Esophagus squamous epithelium (tissue), 5 donors: ENCODE results near the gene SNX24. TPM values are rescaled to one million over a fixed set of nuclear protein-coding genes. Genes with fewer than 3 reads are reported as not detected.

Experiments
- DNase-seq: peaks from one replicate; lab custom pipeline; 2025; lab: John Stamatoyannopoulos, UW
- H3K27ac ChIP-seq, 4 donors: fragments of 200-600 bp; sonication (generic); one replicate each; pipeline ENCODE4 v1.5.1; 2016 to 2019; ENCODE audit warnings: mild to moderate bottlenecking in 1 of 4
- H3K27me3 ChIP-seq, 4 donors: fragments of 200-600 bp; sonication (generic); 1 replicate in 3 of 4; 2 replicates in 1 of 4; pipeline versions ENCODE4 v1.5.1 to v1.6.0; 2017 to 2021; ENCODE audit warnings: antibody characterized with exemption in 1 of 4
- H3K36me3 ChIP-seq, 3 donors: fragments of 200-600 bp; sonication (generic); one replicate each; pipeline ENCODE4 v1.5.1; 2016 to 2019
- H3K4me1 ChIP-seq, 3 donors: fragments of 200-600 bp; sonication (generic); one replicate each; pipeline ENCODE4 v1.5.1; 2017 to 2019
- H3K4me3 ChIP-seq, 4 donors: fragments of 200-600 bp; sonication (generic); 1 replicate in 3 of 4; 2 replicates in 1 of 4; pipeline ENCODE4 v1.5.1; 2016 to 2019; ENCODE audit warnings: mild to moderate bottlenecking in 2 of 4, moderate library complexity in 1 of 4
- H3K9me3 ChIP-seq, 3 donors: fragments of 200-600 bp; sonication (generic); one replicate each; pipeline ENCODE4 v1.5.1; 2016 to 2019
- CTCF ChIP-seq, 6 experiments: fragments of 450-650 bp in 4 of 6; fragments of 200-600 bp in 2 of 6; sonication (generic) in 2 of 6; IDR thresholded peaks; one replicate each; pipeline ENCODE4 v1.5.1; 2016 to 2019; ENCODE audit warnings: antibody characterized with exemption in 6 of 6, mild to moderate bottlenecking in 4 of 6, moderate library complexity in 4 of 6
- POLR2A ChIP-seq, 4 donors: fragments of 450-650 bp; IDR thresholded peaks; one replicate each; pipeline ENCODE4 v1.6.1; 2017; ENCODE audit warnings: antibody characterized with exemption in 4 of 4, mild to moderate bottlenecking in 4 of 4, moderate library complexity in 3 of 4
- WGBS, 2 donors: methylation state at CpG; one replicate each; pipeline ENCODE4 v1.1.5; 2018; 5-methylcytosine and 5-hydroxymethylcytosine counted together
- intact Hi-C: fragments of 100-400 bp; cut with DNase I; formaldehyde crosslinking; loops from one replicate; pipeline ENCODE4 v1.15.0; 2022
- total RNA-seq, 4 donors: library from RNA; depleted of rRNA; stranded (reverse); fragments of >200 nt; gene quantifications; one replicate each; pipeline ENCODE4 v1.1.0, GENCODE V29; 2016
- donor health status: DM: yes; HTN: yes; CAD: no.

The SNX24 gene
- total RNA-seq, 4 donors from 2014 or later: 24.4 to 35.3 (median 28.6) TPM

DNA sequence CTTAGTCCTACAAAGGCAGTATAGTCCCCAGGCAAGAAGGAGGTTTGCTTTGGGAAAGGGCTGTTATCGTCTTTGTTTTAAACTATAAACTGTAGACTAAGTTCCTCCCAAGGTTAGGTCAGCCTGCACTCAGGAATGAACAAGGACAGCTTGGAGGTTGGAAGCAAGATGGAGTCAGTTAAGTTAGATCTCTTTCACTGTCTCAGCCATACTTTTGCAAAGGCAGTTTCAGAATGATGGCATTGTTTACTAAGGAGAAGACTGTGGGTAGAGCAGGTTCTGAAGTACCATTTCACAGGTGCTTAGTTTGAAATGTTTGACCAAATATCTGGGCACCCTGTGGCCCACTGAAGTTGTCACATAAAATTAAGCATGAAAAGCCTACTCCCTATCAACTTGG, 19.4 kb downstream of the SNX24 start:
- WGBS, 2 donors: 100% methylated on average over 1 of the region's 1 CpG
- TF ChIP-seq CTCF (IDR thresholded peaks at IDR 0.05): no peak
- TF ChIP-seq POLR2A (IDR thresholded peaks at IDR 0.05): no peak
- peaks cover 0 to 30% (median 0%) of the 10 kb centered on the region in 3 donors for H3K36me3 ChIP-seq

DNA sequence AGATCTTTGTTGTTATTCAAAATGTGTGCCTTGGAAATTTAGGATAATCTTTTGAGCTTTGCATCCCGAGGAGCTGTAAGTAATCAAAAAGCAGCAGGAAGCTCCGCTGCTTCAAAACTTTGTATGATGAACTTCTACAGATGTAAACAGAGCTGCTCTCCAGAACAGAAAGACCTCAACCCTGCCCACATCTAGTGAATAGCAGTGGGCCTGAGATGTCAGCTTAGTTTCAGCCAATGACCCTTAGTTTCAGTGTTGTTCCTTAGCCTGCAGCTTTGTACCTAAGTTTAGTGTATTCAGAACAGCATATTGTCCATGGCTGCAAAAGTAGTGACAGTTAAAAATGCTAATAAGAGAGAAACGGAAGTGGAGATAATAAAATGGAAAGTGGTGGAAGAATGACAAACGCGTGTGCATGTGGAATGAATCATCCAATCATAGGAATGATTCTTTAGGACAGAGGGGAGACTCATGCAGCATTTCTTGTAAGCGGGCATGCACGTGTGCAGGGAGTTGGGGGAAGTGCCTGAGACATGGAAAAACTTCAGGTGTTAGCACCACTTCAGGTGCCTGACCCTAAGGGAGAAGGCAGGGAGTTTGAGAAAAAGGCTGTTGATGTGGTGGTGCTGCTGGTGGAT, 24.9 kb downstream of the SNX24 start:
- TF ChIP-seq CTCF (IDR thresholded peaks at IDR 0.05): no peak
- TF ChIP-seq POLR2A (IDR thresholded peaks at IDR 0.05): no peak
- WGBS, 2 donors: 77 to 78% methylated on average over 7 of the region's 7 CpGs
- DNase-seq: no peak
- no peaks in the 10 kb centered on the region for H3K9me3 ChIP-seq
- intact Hi-C loops: no loop called here
- H3K27me3 ChIP-seq: no peaks in the 10 kb centered on the region
- H3K27ac ChIP-seq: no peak overlapping the region
- peaks cover 0 to 17% (median 0%) of the 10 kb centered on the region in 3 donors for H3K4me1 ChIP-seq
- H3K4me3 ChIP-seq: no peak overlapping the region
- H3K36me3 ChIP-seq: peaks cover 0 to 30% (median 0%) of the 10 kb centered on the region in 3 donors

More for the DNA sequence above, 19.4 kb downstream of the SNX24 start:
- intact Hi-C loops: no loop called here
- DNase-seq: no peak
- H3K9me3 ChIP-seq: no peaks in the 10 kb centered on the region
- H3K4me3 ChIP-seq: no peak overlapping the region
- no peaks in the 10 kb centered on the region for H3K4me1 ChIP-seq
- H3K27ac ChIP-seq: no peak overlapping the region
- H3K27me3 ChIP-seq: no peaks in the 10 kb centered on the region

- no peaks in the 10 kb centered on the region for H3K9me3 ChIP-seq
- no peak for DNase-seq
- peak overlapping the region in 2 of 4 donors; percentile 60 to 64 for H3K27ac ChIP-seq
- H3K4me1 ChIP-seq: peaks cover 0 to 17% (median 0%) of the 10 kb centered on the region in 3 donors
- intact Hi-C loops: no loop called here
- TF ChIP-seq POLR2A (IDR thresholded peaks at IDR 0.05): no peak
- peaks cover 0 to 22% (median 0%) of the 10 kb centered on the region in 3 donors for H3K36me3 ChIP-seq
- no peaks in the 10 kb centered on the region for H3K27me3 ChIP-seq
- 67 to 79% methylated on average over 8 of the region's 8 CpGs for WGBS, 2 donors
- H3K4me3 ChIP-seq: no peak overlapping the region
These were observed 26.2 kb downstream of the SNX24 start for GRCh38 chr5:122871661-122872060.

- Histone ChIP-seq H3K9me3 (no peaks in the 10 kb centered on the region), H3K27me3 (no peaks in the 10 kb centered on the region), H3K36me3 (no peaks in the 10 kb centered on the region), H3K4me1 (peaks cover 0 to 17% (median 0%) of the 10 kb centered on the region in 3 donors), H3K4me3 (no peak overlapping the region), H3K27ac (peak overlapping the region in 1 of 4 donors; percentile 21)
- TF ChIP-seq CTCF (IDR thresholded peaks at IDR 0.05) (no peak), POLR2A (IDR thresholded peaks at IDR 0.05) (no peak)
- intact Hi-C loops: no loop called here
- WGBS, 2 donors: 64 to 73% methylated on average over 4 of the region's 4 CpGs
- DNase-seq: no peak
These were observed 28.9 kb downstream of the SNX24 start for GRCh38 chr5:122874179-122874875.

DNA sequence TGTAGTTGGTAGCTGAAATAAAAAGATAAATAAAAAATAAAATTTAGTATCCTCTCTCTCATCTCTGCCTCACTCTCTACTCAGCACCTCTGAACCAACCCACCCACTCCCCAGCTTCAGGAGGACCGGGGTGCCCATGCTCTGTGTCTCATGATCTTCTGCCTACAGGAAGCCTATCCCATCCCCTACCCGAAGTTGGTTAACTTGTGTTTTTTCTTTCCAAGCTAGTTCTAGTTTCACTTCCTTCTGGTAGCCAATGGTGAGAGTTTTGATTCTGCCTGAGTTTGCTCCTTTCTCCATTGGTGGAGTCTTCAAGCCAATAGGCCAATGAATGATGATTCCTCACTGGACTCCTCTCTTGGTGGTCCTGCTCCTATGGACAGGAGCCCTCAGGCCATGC, 32.1 kb downstream of the SNX24 start:
- no peaks in the 10 kb centered on the region for H3K9me3 ChIP-seq
- H3K4me3 ChIP-seq: no peak overlapping the region
- H3K27me3 ChIP-seq: no peaks in the 10 kb centered on the region
- WGBS, 2 donors: 52 to 91% methylated on average over 2 of the region's 2 CpGs
- intact Hi-C loops: no loop called here
- H3K36me3 ChIP-seq: no peaks in the 10 kb centered on the region
- no peak overlapping the region for H3K27ac ChIP-seq
- TF ChIP-seq POLR2A (IDR thresholded peaks at IDR 0.05) (no peak), CTCF (IDR thresholded peaks at IDR 0.05) (no peak)
- peaks cover 0 to 13% (median 0%) of the 10 kb centered on the region in 3 donors for H3K4me1 ChIP-seq
- no peak for DNase-seq
